NCI-H345 treated with DMSO at 0.1 percent for 48 hours (cell line): Measurements from ENCODE around the gene PRDM4.
"Not testable (repeated sequence)": the region's sequence is repeated elsewhere in the genome, so short reads cannot be mapped to it uniquely, and the experiment has no call there.

Source experiments
- DNase-seq: peaks from one replicate; lab custom pipeline; 2025; ENCODE audit not compliant: unreplicated experiment; lab: John Stamatoyannopoulos, UW

PRDM4 gene

DNA sequence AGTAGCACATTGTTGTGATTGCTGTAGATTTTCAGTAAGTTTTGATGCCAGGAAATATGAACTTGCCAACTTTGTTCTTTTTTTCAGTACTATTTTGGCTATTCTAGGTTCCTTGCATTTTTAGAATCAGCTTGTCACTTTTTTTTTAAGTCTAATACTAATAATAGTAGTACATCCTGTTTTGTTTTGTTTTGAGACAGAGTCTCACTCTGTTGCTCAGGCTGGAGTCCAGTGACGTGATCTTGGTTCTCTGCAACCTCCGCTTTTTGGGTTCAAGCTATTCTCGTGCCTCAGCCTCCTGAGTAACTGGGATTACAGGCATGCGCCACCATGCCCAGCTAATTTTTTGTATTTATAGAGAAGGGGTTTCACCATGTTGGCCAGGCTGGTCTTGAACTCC is 58.8 kb downstream of the PRDM4 start:
- no peak for DNase-seq

DNA sequence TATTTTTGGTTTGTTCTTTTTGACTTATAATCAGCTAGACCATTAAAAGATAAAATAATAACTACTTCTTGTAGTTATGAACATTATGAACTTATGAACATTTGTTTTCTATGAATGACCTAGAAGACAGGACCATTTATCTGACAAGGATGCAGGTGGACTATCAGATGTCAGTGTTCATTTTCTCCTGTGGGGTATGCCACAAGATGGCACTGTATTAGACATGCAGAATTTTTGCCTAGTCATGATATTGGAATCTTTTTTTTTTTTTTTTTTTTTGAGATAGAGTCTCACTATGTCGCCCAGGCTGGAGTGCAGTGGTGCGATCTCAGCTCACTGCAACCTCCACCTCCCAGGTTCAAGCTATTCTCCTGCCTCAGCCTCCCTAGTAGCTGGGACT is 65.2 kb downstream of the PRDM4 start:
- DNase-seq: not testable (repeated sequence)

DNA sequence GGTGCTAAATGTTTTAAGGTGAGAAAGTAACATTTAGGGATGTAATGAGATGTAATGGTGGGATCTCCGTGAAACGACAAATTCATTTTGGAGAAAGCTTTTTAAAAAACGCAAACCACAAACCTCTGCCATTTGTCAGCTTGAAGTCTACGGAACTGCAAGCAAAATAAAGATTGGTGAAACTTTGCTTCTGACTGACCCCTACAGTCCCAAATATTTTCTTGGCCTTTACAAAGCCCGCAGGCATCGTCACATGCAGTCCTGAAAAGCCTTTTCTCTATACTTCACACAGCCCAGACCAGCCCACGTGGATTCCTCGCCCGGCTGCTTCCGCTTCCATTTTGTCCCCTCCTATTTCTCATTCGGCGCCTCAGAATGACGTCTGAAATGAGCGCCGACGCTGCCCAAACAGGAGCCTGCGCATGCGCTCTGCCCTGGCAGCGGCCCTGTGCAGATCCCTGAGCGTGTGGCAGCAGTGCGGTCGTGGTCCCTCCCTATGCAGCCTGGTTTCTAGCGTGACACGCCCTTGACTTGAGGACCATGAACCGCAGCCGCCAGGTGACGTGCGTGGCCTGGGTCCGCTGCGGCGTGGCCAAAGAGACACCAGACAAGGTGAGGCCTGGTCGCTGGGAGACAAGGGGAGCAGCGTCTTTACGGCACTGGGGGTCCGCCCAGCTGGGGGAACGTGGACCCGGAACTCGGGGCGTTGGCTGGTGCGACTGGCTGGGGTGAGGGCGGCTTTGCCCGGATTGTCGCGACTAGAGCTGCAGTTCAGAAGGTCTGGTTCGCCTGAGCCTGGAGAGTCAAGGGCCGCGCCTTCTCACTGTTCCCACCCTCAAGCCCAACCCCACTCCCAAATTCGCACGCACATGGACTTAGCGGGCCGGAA is 75.3 kb downstream of the PRDM4 start, which contains the start of gene PWP1:
TSS of gene PWP1 (plus strand) at position 440 of the 889 bp plus-strand sequence. CDS start at position 541, 101 bp downstream.
- DNase-seq: peak; percentile 87

DNA sequence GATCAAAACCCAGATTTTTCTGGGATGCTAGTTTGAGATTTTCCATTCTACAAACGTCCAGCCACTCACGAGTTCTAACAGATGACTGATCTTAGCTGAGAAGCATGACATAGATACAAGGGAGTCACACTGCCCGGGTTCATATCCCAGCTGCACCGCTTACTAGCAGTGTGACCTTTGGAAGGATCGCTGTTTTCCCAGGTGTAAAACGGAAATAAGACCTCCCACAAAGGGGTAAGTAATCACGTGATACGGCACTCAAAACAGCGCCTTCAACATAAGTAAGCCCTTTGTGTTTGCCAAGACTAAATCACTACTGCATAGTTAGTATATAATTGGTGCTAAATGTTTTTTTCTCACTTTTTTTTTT is 76.0 kb downstream of the PRDM4 start:
- peak; percentile 39 for DNase-seq

DNA sequence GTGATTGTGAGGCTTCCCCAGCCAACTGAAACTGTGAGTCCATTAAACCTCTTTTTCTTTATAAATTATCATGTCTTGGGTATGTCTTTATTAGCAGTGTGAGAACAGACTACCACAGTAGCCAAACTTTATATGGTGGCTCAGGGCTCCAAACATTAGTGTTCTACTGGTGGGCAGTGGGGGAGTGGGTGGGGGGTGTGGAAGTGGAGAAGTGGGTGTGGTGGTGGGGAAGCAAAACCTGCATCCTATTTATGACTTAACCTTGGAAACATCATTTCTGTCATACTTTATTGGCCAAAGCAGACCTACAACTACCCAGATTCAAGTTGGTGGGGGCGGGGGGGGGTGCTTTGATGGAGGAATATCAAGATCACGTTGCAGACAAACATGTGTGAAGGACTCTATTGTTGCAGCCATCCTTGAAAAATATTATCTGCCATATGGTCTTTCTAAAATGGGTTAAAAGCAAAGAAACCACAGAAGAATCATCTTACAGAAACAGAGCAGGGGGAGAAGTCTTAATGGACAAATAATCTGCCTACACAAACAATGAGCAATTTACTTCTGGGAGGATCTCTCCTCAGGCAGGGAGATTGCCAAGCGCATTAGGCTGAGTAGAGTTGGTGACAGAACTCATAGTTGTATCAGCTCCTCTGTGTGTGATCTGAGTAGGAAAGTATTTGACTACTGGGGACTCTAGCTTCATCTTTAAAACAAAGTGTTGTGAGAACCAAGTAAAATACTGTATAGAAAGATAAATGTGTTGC is 76.7 kb downstream of the PRDM4 start:
- no peak for DNase-seq
